NCI-H526 (cell line): Measurements from ENCODE around the gene CBL.
A peak's percentile ranks its signal among the peaks of the same experiment; 100 is the strongest.

Source experiments
- DNase-seq, 2 experiments: peaks; one replicate each; lab custom pipeline; 2025; lab: John Stamatoyannopoulos, UW

Gene CBL

DNA sequence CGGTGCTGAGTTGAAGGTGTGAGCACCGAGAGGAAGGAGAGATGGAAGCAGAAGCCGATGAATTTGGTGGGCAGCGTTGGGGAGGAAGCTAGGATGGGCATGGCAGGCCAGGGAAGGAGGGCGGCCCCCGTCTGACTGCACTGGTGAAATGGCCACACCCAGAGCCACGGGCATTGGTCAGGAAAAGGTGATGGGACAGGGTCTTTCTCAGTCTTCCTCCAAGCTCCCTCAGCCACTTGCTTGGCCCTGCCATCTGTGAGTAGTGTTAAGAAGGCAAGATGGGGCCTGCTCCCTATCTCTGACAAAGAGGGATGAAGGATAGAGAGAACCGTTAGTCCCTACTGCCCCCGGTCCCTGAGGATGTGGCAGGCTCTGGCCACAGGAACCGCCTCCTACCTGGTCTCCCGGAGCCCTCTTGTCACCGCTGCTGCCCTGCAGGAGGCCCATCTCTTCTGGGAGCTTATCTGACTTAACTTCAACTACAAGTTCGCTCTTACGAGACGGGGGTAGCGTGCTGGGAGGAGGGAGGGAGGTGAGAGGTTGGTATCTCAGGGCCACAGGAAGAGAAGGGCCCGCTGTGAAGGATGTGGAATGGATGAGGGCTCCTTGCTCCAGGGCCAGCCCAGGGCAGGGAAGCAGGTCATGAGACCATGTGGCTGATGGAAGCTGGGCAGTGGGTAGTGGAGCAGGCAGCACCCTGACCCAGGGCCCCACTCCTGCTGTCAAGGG lies 104.0 kb downstream of the CBL start:
- no peak for DNase-seq

DNA sequence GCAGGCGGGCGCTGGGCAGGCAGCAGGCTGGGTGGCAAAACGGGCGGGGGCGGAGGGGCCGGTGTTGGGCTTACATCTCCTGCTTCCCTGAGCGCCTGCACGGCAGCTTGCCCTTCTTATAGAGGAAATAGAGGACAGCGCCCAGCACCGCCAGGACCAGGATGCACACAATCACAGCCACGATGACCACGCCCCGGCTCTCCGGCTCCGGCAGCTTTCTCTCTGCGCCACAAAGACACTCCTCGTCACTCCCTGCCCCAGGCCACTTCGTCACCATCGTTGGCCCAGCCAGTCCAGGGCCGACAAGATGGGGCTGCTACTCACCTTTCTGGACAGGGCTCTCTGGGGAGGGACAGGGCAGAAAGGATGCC lies 104.5 kb downstream of the CBL start:
- DNase-seq = no peak

DNA sequence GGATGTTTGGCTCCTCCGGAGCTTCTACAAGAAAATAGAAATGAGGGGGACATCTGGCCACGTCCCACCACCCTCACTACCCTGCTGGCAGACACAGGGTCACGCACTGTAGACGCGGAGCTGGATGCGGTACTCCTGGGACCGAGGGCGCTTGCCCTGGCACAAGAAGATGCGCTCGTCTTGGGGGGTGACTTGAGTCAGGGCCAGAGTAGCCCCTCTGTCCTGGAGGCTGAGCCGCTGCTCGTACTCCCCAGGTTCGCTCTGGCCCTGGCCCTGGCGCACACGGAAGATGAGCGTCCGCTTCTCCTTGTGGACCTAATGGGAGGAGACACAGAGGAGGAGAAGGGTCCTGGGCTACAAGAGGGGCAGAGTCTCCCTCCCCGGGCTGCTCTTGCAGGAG lies 108.6 kb downstream of the CBL start:
- DNase-seq = no peak

DNA sequence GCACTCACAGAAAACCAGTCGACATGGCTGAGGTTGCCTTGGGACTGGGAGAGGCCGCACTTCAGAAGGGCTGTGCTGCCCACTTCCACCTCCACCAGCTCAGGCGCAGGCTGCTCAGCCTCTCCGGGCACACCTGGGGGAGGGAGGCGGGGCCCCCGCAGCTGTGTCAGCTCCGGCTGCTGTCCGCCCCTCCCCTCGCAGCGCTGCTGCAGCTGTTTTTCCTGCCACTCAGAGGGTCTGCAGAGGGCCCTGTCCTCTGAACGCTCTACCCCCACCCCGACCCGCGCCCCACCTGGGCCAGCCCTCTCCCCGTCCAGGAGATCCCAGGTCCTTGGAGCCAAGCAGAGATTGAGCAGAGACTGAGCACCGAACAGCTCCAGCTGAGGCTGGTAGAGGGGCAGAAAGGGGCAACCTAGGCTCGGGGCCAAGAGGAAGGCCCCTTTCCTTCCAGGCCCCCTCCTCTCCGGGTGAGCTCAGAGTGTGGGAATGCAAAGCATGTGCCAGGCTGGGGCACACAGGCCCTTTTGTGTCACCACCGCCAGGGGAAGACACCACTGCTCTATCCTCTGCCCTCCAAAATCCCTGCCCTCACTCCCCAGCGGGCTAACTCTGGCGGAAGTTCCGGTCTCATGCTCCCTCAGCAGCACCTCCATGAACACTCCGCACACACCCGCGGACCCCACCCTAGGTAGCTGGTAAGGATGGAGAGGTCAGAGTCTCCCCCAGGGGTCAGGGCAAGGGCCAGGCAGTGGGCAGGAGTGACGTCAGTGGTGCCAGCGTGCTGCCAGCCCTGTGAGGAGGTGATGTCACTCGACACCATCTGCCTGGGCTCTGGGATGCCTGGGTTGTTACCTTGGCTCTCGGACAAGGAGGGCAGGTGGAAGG lies 109.2 kb downstream of the CBL start:
- peak; percentile 59 to 83 for DNase-seq

DNA sequence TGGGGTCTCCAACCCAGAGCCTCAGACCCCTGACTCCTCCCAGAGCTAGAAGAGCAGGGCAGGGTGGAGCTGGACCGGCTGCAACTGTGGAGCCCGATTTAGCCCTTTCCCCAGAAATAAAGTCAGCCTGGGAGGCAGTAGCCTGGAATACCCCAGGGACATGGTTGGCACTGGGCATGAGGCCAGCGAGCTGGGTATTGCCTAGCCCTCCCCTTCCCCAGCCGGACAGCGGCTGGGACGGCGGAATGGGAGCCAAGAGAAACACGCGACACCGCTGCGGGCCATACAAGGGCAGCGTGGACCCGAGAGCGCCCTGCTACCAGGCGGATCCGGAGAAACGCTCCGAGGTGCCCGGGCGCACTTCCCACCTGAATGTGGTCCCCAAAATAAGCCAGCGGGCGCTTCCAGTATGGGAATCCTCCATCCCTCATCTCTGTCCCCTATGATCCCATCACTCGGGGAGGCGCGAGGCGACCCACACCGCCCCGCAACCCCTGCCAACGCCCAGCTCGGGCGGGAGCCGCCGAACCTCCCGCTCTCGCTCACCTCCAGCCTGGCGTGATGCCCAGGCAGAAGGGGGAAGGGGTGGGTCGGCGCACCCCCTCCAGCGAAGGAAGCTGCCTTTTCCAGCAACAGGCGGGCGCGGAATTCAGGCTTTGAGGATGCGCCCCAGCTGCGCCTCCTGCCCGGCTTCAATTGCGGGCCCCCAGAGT lies 110.0 kb downstream of the CBL start:
- peak in 1 of 2 experiments; percentile 84 for DNase-seq

DNA sequence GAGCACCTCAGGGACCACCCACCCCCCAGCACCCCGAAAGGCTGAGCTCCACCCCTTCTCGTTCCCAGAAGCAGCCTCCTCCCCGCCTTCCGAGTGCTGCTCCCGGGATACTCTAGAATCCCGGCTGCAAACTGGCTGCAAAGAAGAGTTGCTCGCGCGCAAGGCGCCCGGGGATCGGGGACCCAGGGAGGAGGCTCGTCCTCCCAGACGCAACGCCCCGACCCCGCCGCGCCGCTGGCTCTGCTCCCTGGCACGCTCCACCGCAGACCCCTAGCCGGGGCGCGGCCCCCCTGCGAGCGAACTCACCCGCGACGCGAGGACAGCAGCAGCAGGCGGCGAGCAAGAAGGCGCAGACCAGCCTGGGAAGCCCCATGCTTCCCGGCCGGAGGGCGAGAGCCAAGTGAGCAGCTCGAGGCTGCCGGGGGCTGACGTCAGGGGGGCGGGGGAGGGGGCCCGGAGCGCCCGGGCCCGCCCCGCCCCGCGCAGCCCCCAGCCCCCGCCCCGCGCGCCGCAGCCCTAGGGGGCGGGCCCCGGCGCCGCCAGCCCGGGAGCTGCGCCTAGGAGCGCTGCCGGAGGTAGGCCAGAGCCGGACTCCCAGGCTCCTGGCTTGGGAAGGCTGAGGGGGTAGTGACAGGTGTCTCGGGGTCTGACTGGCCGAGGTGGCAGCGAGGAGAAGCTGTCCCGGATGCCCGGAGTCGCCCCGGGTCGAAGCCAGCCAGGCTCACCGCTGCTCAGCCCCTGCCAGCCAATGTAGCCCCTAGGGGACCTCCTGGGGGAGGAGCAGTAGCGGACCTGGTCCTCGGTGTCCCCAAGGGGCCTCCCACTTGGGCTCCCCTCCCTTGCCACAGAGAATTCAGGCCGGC lies 110.8 kb downstream of the CBL start, which contains the start of gene MCAM:
Gene MCAM, minus strand, starts transcription at position 402 of the 863 bp plus-strand sequence. Its CDS starts 29 bp downstream, at position 373.
- peak; percentile 53 to 92 for DNase-seq

DNA sequence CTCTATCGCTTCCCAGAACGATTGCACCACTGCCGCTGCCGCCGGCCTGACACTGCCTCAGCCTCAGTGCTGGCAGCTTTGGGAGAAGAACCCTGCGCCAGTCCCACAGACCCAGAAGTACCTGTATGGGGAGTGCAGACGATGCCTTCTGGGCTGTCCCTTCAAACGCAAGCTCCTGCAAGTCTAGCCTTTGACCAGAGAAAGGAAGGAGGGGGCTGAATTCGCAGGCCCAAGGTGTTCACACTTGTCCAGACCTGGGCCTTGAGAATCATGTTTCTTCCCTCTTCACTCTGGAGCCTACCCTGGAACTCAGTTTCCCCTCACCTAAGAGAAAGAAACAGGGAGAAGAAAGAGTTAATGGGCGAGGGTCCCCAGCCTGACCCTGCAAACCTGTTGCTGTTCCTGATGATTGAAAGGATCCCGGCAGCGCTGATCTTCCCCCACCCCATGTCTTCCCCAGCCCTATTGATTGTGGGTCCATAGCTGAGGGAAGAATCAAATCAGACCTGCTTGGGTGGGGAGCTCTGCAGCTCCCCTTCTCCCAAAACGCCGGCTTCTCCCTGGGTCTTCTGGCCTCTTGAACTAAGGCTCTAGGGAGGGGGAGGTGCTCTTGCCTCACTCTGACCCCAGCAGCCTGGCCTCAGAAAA lies 111.6 kb downstream of the CBL start:
- no peak for DNase-seq

DNA sequence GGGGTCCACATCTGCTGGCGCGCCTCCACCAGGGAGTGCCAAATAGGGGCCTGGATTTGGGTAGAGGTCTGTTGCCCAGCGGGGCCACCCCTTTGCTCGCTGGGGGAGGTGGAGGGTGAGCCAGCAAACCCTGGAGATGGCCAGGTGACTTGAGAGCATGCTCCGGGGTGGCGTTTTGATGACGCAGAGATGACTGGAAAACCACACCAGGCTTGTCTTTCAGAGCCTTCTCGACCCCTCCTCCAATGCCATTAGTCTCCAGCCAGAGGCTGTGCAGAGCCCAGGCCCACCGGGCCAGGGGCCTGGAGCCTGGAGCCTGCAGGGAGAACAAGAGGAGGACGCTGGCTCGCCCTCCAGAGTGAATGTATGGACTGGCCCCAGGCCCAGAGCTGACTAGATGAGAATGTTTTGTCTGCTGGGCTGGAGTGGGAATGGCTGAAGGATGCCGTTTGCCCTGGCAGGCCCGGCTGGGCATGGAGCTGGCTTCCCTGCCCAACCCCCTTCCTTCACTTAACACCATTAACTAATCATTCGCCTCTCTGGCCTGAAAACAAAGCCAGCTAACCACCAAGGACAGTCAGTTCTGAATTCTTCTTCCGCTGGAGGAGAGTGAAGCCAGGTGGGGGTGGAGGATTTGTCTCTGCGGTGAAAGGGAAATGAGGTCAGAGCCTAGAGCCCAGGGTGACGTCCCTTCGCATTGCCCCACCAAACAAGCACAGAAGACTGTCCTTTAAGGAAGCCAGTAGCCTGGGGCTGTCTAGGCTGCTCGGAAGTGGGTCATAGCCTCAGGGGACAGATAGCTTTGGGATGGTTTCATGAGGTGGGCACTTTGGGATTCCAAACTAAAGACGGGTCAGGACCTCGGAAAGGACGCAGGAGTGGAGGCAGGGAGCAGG lies 112.3 kb downstream of the CBL start:
- peak in 1 of 2 experiments; percentile 60 for DNase-seq

DNA sequence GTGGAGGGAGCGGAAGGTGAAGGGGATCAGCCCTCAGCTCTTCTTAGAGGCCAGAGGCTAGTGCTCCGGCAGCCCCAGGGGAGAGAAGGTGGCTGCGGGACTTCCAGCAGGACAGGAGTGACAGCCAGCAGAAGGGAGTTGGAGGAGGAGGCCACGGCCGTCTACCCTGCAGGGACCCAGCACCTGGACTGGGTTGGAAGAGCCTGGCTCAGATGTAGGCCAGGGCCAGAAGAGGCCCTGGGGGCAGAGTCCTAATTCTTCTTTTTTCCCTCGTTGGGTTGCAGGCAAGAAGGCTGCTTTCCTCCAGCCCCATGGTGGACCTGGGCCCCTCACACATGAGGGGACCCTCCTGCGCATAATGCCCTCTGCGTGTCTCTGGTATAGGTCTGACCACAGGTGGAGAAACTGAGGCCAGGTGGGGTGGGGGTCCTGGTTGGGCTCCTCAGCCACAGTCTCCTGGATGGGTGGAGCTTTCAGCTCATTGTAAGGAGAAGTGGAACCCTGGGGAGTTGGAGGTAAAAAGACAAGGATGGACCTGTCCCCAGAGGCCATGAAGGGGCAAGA lies 113.1 kb downstream of the CBL start:
- no peak for DNase-seq

DNA sequence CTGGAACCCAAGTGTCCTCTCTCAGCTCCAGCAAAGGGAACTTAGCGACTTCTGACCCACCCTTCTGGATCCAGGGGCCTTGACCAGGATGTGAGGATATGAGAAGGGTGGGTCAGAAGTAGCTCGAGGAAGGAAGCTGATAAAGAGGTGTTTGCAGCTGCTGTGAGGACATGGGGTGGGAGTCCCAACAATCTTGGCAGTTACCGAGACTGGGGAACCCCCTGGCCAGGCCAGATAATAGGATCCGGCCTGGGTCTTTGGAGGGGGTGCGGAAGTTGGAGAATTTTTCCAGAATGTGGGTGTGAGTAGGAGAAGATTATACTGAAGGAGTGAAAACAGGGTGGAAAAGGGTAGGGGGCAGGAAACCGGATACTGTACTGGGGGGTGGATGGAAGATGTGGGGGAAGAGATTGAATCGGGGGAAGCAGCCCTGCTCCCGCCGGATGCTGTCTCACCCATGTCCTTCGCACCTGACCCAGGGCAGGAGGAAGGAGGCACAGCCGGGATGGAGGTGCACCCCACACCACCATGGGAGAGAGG lies 113.6 kb downstream of the CBL start:
- DNase-seq = no peak

DNA sequence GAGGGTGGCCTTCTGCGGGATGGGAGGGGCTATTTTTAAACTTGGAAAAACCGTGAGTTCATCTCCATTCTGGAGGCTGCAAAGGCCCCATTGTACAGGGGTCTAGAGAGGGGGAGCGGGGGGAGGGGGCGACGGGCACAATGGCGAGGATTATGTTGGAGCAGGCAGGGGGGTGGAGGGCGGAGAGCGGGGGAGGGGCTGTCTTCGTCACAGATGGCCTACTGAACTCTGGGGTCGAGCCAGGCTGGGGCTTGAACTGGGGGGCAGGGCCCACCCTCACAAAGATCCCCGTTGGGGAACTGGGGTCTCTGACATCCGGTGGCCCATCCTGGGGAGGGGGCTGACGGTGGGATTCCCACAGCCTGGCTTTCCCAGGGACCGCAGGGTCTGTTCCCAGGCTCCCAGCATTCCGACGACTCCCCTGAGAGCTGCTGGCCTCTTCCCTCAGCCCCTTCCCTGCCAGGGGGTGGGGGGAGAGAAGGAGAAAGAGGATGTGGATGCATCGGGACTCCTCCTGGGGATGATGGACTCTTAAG lies 114.2 kb downstream of the CBL start:
- peak; percentile 49 to 77 for DNase-seq

DNA sequence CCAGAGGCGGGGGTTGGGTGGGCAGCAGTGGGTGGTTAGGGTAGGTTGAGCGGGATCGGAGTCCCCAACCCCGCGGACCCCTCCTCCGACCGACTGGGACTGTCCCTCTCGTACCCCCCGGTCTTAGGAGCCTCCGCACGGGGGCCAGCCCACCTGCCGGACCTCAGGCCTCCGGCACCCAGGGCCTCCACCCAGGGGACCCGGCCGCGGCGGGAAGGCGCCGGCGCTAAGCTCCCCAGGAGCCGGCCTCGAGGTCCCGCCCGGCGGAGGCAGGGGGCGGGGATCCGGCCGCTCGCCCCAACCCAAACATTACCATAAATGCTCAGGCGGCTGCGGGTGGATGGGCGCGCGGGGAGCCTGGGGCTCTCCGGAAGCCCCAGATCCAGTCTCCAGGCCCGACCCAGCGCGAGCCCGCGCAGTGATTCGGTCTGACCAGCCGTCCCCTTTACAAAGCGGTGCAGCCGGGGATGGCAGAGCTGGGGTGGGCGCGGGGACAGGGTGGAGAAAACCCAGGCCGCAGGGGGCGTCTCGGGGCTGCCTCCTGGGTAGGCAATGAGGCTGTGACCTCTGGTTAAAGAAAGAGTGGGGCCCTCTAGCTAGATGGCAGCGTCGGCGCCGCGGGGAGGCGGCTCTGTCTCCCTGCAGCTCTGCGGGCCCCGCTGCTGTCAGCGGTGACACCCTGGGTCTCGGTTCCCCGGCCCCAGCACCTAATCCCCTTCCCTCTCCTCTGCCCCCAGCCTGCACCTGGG lies 114.8 kb downstream of the CBL start:
- peak; percentile 65 to 93 for DNase-seq

DNA sequence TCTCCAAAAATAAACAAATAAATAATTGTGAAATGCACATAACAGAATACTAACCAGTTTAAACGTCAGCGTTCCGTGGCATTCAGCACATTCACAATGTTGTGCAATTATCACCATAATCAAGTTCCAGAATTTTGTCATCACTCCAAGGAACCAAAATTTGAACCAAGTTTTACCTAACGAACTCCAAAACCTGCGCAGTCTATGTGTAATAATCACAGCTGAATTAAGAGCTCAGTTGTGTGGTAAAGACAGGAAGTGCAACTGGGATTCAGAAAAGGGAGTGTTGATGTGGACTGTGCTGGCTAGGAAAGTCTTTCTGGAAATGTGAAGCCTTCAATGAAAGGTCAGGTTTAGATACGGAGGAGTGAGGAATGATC lies 116.2 kb downstream of the CBL start:
- DNase-seq = no peak

DNA sequence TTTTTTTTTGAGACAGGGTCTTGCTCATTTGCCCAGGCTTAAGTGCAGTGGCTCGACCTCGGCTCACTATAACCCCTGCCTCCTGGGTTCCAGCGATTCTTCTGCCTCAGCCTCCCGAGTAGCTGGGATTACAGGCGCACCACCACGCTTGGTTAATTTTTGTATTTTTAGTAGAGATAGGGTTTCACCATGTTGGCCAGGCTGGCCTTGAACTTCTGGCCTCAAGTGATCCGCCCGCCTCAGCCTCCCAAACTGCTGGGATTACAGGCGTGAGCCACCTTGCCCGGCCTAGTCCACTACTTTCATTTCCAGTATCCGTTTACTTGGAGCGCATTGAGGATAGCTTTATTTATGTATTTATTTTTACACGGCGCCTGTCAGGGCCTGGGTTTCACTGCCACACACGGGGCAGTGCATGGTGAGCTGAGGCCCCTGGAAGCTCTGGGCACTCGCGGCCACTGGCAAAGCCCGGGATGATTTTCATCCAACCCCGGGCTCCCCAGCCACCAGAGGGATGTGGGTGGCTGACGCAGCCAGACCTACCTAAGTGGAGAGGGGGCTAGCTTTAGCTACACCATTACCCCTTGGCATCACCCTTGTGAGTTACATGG lies 116.9 kb downstream of the CBL start:
- no peak for DNase-seq

DNA sequence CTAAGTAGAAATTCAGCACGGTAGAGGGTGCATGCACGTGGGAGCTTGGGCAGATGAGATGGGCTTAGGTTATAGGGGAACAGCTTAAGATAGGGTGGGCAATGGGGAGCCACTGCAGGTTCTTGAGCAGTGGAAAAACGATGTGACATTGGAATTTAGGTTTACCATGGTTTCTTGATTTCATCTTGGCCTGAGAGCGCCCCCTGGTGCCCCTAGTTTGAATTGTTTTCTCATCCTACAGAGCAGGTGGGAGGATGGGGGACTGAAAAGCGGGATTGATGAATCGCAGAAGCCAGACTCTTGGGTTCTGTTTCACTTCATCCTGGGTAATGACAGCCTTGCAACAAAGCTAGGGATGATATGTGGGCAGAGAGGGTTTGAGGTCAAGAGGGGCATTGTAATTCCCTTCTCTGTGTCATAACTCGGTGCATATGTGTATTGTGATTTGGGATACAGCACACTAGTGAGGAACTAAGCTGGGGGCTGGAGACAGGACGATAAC lies 117.4 kb downstream of the CBL start:
- peak; percentile 74 to 96 for DNase-seq

DNA sequence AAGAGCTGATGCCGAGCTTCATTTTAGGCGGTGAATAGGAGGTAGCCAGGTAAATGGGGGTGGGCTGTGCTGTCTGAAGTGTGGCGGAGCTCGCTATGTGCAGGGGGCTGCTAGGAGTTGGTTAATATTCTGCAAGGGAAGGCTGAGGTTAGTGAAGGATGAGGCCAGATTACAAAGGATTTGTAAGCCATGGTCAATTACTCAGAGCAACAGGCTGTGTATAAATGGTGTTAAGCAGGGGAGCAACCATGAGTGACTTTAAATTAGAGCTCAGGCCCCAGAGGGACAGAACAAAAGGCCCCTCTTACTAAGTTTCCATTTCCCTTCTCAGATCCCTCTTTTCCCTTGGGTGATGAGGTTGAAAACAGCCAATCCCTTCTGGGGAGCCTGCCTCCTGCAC lies 118.0 kb downstream of the CBL start:
- DNase-seq = no peak

DNA sequence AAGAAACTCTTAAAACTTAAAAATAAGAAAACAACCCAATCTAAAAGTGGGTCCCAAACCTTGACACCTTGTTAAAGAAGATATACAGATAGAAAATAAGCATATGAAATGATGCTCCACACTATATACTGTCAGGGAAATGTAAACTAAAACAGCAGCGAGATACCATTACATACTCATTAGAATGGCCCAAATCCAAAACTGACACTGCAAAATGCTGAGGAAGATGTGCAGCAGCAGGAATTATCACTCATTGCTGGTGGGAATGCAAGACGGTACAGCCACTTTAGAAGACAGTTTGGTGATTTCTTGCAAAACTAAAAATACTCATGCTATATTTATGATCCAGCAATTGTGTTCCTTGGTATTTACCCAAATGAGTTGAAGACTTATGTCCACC lies 123.2 kb downstream of the CBL start:
- DNase-seq = no peak

DNA sequence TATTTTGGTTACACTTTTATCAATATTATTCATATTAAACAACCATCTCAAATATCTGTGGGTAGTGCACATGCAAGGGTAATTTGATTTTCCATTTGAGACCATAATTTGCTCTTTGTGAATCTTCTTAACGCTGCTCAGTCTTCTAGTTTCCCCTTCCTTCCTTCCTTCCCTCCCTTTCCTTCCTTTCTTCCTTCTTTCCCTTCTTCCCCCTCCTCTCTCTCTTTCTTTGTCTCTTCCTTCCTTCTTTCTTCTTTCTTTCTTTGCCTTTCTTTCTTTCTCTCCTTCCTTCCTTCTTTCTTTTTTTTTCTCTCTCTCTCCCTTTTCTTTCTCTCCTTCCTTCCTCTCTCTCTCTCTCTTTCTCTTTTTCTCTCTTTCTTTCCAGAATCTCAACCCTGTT lies 124.1 kb downstream of the CBL start:
- DNase-seq = no peak
